Measurements from ENCODE around the gene IRF2BP2. TPM values are rescaled to one million over a fixed set of nuclear protein-coding genes. Genes with fewer than 3 reads are reported as not detected.

The IRF2BP2 gene
- total and polyA plus RNA-seq, 2 donors (not counting 1 experiment from before 2014, with no cell fraction given): 126 to 255 TPM

GRCh38 chr1:234618737-234619049 is 8.7 kb upstream of the IRF2BP2 start:
- Histone ChIP-seq H3K4me2 (replicated peaks; ENCODE audit: low read depth, low read length, poor library complexity, severe bottlenecking) (no peak overlapping the region), H3K79me2 (ENCODE audit: control insufficient read depth, insufficient read depth, low read length) (no peaks in the 10 kb centered on the region), H3K9me3 (ENCODE audit: control extremely low read depth in 1 of 3, control insufficient read depth in 2 of 3, insufficient read depth in 1 of 3, low read length in 2 of 3) (no peaks in the 10 kb centered on the region), H3K4me1 (ENCODE audit: control insufficient read depth in 2 of 2, insufficient read depth in 2 of 2, low read length in 2 of 2) (peaks cover 0 to under 1% of the 10 kb centered on the region in 2 donors), H3K9ac (ENCODE audit: low read length) (no peak overlapping the region), H3K27me3 (replicated peaks in 1 of 4; ENCODE audit: control extremely low read depth in 1 of 4, control insufficient read depth in 3 of 4, insufficient read depth in 4 of 4, low read length in 3 of 4) (no peaks in the 10 kb centered on the region), H3K36me3 (replicated peaks in 1 of 2; ENCODE audit: control extremely low read depth in 1 of 2, control insufficient read depth in 1 of 2, extremely low read depth in 1 of 2, insufficient read depth in 2 of 2, low read length in 1 of 2) (no peaks in the 10 kb centered on the region), H4K20me1 (ENCODE audit: control insufficient read depth, insufficient read depth, low read length, poor library complexity, severe bottlenecking) (no peaks in the 10 kb centered on the region), H3K4me3 (ENCODE audit: control extremely low read depth in 1 of 5, extremely low read depth in 1 of 5, insufficient read depth in 1 of 5, low read depth in 2 of 5, low read length in 4 of 5) (no peak overlapping the region), H2AFZ (ENCODE audit: insufficient read depth, low read depth, low read length, poor library complexity, severe bottlenecking) (no peak overlapping the region), H3K27ac (ENCODE audit: low read length in 2 of 2) (no peak overlapping the region)
- 100% methylated on average over 3 of the region's 5 CpGs for WGBS (ENCODE audit: insufficient coverage)
- intact Hi-C loops (cut with micrococcal nuclease): no loop called here
- Mint-ChIP-seq H3K4me3 (no peak overlapping the region), H3K9me3 (ENCODE audit: insufficient read depth) (no peaks in the 10 kb centered on the region), H3K27ac (no peak overlapping the region), H3K4me1 (peaks cover 7% of the 10 kb centered on the region), H3K27me3 (no peaks in the 10 kb centered on the region)
- TF ChIP-seq CTCF (IDR thresholded peaks at IDR 0.05) (no peak), EZH2 (IDR thresholded peaks at IDR 0.05; ENCODE audit: borderline replicate concordance, insufficient read depth, low read depth, low read length, poor library complexity, severe bottlenecking) (no peak)
- ChIA-PET CTCF (interaction anchor here (1.5 kb wide), 1 partner anchor 465 kb away, joined by 4 read pairs; no protein-coding TSS in a partner anchor), POLR2A (no interaction called here)
- ATAC-seq (ENCODE audit: low read depth): no peak
- no peak for DNase-seq

- Histone ChIP-seq H2AFZ (ENCODE audit: insufficient read depth, low read depth, low read length, poor library complexity, severe bottlenecking) (no peak overlapping the region), H3K9ac (ENCODE audit: low read length) (no peak overlapping the region)
- CTCF ChIA-PET: interaction anchor here (1.5 kb wide), 1 partner anchor 466 kb away, joined by 4 read pairs; no protein-coding TSS in a partner anchor
These were observed 8.2 kb upstream of the IRF2BP2 start for GRCh38 chr1:234617986-234618736.

More at GRCh38 chr1:234617986-234618736, 8.2 kb upstream of the IRF2BP2 start:
- H4K20me1 ChIP-seq (ENCODE audit: control insufficient read depth, insufficient read depth, low read length, poor library complexity, severe bottlenecking): no peaks in the 10 kb centered on the region
- POLR2A ChIA-PET: no interaction called here
- H3K27me3 Mint-ChIP-seq: no peaks in the 10 kb centered on the region
- no peaks in the 10 kb centered on the region for H3K36me3 ChIP-seq (replicated peaks in 1 of 2; ENCODE audit: control extremely low read depth in 1 of 2, control insufficient read depth in 1 of 2, extremely low read depth in 1 of 2, insufficient read depth in 2 of 2, low read length in 1 of 2)
- no peak for ATAC-seq (ENCODE audit: low read depth)
- H3K79me2 ChIP-seq (ENCODE audit: control insufficient read depth, insufficient read depth, low read length): no peaks in the 10 kb centered on the region
- H3K9me3 ChIP-seq (ENCODE audit: control extremely low read depth in 1 of 3, control insufficient read depth in 2 of 3, insufficient read depth in 1 of 3, low read length in 2 of 3): no peaks in the 10 kb centered on the region
- WGBS (ENCODE audit: insufficient coverage): 100% methylated on average over 1 of the region's 7 CpGs
- DNase-seq: no peak
- no peak for TF ChIP-seq EZH2 (IDR thresholded peaks at IDR 0.05; ENCODE audit: borderline replicate concordance, insufficient read depth, low read depth, low read length, poor library complexity, severe bottlenecking)
- no peak for TF ChIP-seq CTCF (IDR thresholded peaks at IDR 0.05)
- intact Hi-C loops (cut with micrococcal nuclease): no loop called here
- no peaks in the 10 kb centered on the region for H3K27me3 ChIP-seq (replicated peaks in 1 of 4; ENCODE audit: control extremely low read depth in 1 of 4, control insufficient read depth in 3 of 4, insufficient read depth in 4 of 4, low read length in 3 of 4)
- no peak overlapping the region for H3K4me3 Mint-ChIP-seq
- no peak overlapping the region for H3K27ac ChIP-seq (ENCODE audit: low read length in 2 of 2)
- peaks cover 12% of the 10 kb centered on the region for H3K4me1 Mint-ChIP-seq
- H3K4me1 ChIP-seq (ENCODE audit: control insufficient read depth in 2 of 2, insufficient read depth in 2 of 2, low read length in 2 of 2): peaks cover 5% of the 10 kb centered on the region in 2 donors
- H3K4me3 ChIP-seq (ENCODE audit: control extremely low read depth in 1 of 5, extremely low read depth in 1 of 5, insufficient read depth in 1 of 5, low read depth in 2 of 5, low read length in 4 of 5): no peak overlapping the region
- H3K27ac Mint-ChIP-seq: no peak overlapping the region
- H3K4me2 ChIP-seq (replicated peaks; ENCODE audit: low read depth, low read length, poor library complexity, severe bottlenecking): no peak overlapping the region
- no peaks in the 10 kb centered on the region for H3K9me3 Mint-ChIP-seq (ENCODE audit: insufficient read depth)
